ENCODE results near the gene NCKAP1. TPM values are rescaled to one million over a fixed set of nuclear protein-coding genes. Genes with fewer than 3 reads are reported as not detected.
A peak's percentile ranks its signal among the peaks of the same experiment; 100 is the strongest.
"Not testable (repeated sequence)": the region's sequence is repeated elsewhere in the genome, so short reads cannot be mapped to it uniquely, and the experiment has no call there.

NCKAP1 gene
- total RNA-seq, 1 donor from 2014 or later = 55.7 TPM

GRCh38 chr2:182893666-182894065, 144.6 kb downstream of the NCKAP1 start:
- Histone ChIP-seq H3K4me1 (peaks cover 6 to 26% of the 10 kb centered on the region in 2 donors), H3K4me3 (no peak overlapping the region), H3K36me3 (no peaks in the 10 kb centered on the region), H3K9me3 (no peaks in the 10 kb centered on the region), H3K27me3 (no peaks in the 10 kb centered on the region), H3K27ac (peak overlapping the region; percentile 83 to 85)
- no peak for DNase-seq (ENCODE audit: low spot score in 2 of 2)
- intact Hi-C loops (cut with DNase I) = loop anchor here (10.0 kb wide), 1 partner anchor 49 kb away; no protein-coding TSS in a partner anchor
- TF ChIP-seq, protein P1, sequence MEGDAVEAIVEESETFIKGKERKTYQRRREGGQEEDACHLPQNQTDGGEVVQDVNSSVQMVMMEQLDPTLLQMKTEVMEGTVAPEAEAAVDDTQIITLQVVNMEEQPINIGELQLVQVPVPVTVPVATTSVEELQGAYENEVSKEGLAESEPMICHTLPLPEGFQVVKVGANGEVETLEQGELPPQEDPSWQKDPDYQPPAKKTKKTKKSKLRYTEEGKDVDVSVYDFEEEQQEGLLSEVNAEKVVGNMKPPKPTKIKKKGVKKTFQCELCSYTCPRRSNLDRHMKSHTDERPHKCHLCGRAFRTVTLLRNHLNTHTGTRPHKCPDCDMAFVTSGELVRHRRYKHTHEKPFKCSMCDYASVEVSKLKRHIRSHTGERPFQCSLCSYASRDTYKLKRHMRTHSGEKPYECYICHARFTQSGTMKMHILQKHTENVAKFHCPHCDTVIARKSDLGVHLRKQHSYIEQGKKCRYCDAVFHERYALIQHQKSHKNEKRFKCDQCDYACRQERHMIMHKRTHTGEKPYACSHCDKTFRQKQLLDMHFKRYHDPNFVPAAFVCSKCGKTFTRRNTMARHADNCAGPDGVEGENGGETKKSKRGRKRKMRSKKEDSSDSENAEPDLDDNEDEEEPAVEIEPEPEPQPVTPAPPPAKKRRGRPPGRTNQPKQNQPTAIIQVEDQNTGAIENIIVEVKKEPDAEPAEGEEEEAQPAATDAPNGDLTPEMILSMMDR (IDR thresholded peaks at IDR 0.05) = no peak

GRCh38 chr2:182893035-182893434, 145.2 kb downstream of the NCKAP1 start:
- intact Hi-C loops (cut with DNase I) = loop anchor here (10.0 kb wide), 1 partner anchor 48 kb away; no protein-coding TSS in a partner anchor
- not testable (repeated sequence) for H3K27me3 ChIP-seq; DNase-seq (ENCODE audit: low spot score in 2 of 2); H3K9me3 ChIP-seq; H3K36me3 ChIP-seq; H3K4me3 ChIP-seq
- peak overlapping the region in 1 of 2 donors; percentile 83 for H3K27ac ChIP-seq
- H3K4me1 ChIP-seq = peaks cover 6 to 26% of the 10 kb centered on the region in 2 donors

- TF ChIP-seq, protein P1 (IDR thresholded peaks at IDR 0.05) = no peak
- H3K9me3 ChIP-seq = no peaks in the 10 kb centered on the region
- no peaks in the 10 kb centered on the region for H3K36me3 ChIP-seq
- DNase-seq (ENCODE audit: low spot score in 2 of 2) = no peak
- intact Hi-C loops (cut with DNase I) = loop anchor here (10.0 kb wide), 1 partner anchor 47 kb away; no protein-coding TSS in a partner anchor
- H3K4me1 ChIP-seq = peaks cover 6 to 36% of the 10 kb centered on the region in 2 donors
- no peaks in the 10 kb centered on the region for H3K27me3 ChIP-seq
- H3K27ac ChIP-seq = no peak overlapping the region
- no peak overlapping the region for H3K4me3 ChIP-seq
Measured at GRCh38 chr2:182891611-182892010, 146.6 kb downstream of the NCKAP1 start.

- H3K27ac ChIP-seq = no peak overlapping the region
Measured at GRCh38 chr2:182890773-182891378, 147.4 kb downstream of the NCKAP1 start.

DNA sequence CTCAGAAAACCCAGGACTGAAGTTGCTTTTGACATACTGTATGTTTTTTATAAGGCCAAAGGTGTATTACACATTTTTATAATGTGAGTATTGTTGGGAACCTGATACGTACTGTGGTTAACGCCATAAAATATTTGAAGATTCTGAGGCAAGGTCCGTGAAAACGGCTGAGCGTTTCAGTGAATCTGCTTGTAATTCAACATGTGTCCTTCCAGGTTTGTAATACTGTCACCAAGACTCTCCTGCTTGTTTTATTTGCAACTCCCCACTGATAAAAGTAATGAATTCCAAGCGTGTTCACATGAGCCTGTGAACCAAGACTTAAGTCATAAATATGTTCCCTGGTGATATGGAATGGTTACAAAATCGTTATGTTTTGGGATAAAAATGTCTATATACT, 148.0 kb downstream of the NCKAP1 start:
- intact Hi-C loops (cut with DNase I) = loop anchor here (10.0 kb wide), 1 partner anchor 46 kb away; no protein-coding TSS in a partner anchor
- H3K4me1 ChIP-seq = peaks cover 6 to 25% of the 10 kb centered on the region in 2 donors

More at GRCh38 chr2:182890773-182891378, 147.4 kb downstream of the NCKAP1 start:
- H3K36me3 ChIP-seq = no peaks in the 10 kb centered on the region
- peaks cover 6 to 31% of the 10 kb centered on the region in 2 donors for H3K4me1 ChIP-seq
- no peak for DNase-seq (ENCODE audit: low spot score in 2 of 2)
- TF ChIP-seq, protein P1 (IDR thresholded peaks at IDR 0.05) = no peak
- H3K9me3 ChIP-seq = no peaks in the 10 kb centered on the region
- intact Hi-C loops (cut with DNase I) = loop anchor here (10.0 kb wide), 1 partner anchor 46 kb away; no protein-coding TSS in a partner anchor
- H3K4me3 ChIP-seq = no peak overlapping the region
- no peaks in the 10 kb centered on the region for H3K27me3 ChIP-seq

More for the DNA sequence above, 148.0 kb downstream of the NCKAP1 start:
- Histone ChIP-seq H3K27ac (no peak overlapping the region), H3K9me3 (no peaks in the 10 kb centered on the region), H3K36me3 (no peaks in the 10 kb centered on the region), H3K4me3 (no peak overlapping the region), H3K27me3 (no peaks in the 10 kb centered on the region)
- TF ChIP-seq, protein P1 (IDR thresholded peaks at IDR 0.05) = no peak
- DNase-seq (ENCODE audit: low spot score in 2 of 2) = no peak
